Astrocyte (in vitro differentiated cells and primary cell): ENCODE results near the gene BST1.

Experiments used
- CTCF ChIP-seq: IDR thresholded peaks from 2 replicates; pipeline ENCODE4 v1.5.1; 2011; ENCODE audit warnings: low read depth, mild to moderate bottlenecking, inconsistent platforms, low read length, moderate library complexity; ENCODE audit not compliant: insufficient read depth
- EZH2 ChIP-seq: IDR thresholded peaks from 2 replicates; pipeline ENCODE4 v1.6.1; 2012; ENCODE audit warnings: mild to moderate bottlenecking, low read length, inconsistent platforms; ENCODE audit not compliant: insufficient read depth

DNA sequence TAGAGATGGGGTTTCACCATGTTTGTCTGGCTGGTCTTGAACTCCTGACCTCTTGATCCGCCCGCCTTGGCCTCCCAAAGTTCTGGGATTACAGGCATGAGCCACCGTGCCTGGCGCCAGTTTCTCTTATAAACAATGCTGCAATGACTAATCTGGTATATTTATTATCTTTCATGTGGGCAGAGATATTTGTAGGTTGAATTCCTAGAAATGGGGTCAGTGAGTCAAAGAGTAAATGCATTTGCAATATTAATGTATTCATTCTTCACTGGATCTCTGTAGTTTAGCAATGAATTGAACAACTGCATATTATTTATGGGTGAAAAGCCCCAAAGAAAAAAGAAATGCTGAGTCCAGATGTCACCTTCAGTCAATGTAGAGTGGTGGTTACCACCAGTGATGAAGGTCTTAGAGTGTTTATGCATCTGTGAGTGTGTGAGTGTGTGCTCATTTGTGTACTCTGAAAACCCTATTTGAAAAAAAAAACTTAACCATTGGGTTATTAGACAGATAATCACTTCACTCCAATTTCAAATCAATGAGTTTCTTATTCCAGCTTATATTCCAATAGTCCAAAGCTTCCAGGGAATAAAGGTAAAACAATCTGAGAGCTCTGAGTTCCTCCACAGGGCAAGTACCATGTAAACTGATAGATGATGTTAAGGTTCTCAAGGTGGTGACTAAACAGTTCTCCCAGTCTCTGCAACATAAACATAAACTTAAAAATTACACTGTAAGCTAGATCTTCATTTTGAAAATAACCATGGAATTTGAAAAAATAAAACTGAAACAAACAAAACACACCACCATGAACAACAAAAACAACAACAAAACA, 52.7 kb downstream of the BST1 start:
- TF ChIP-seq CTCF (no peak), EZH2 (no peak)
